Endothelial cell of umbilical vein (primary cell): ENCODE measurements around the gene SH2D6. TPM values are rescaled to one million over a fixed set of nuclear protein-coding genes. Genes with fewer than 3 reads are reported as not detected.

Source experiments
- BruUV-seq: library from RNA; stranded (reverse); fragments of 400-500 nt; replicated peaks from 2 replicates; lab custom pipeline; 2021; lab: Mats Ljungman, UMichigan
- CTCF ChIA-PET: fragments of 300-600, 350-600 bp; sonication (Branson Sonifier 250); formaldehyde crosslinking; loops from one replicate; lab custom pipeline; 2021; ENCODE audit warnings: antibody characterized with exemption, inconsistent platforms; lab: Charles Lee
- POLR2A ChIA-PET: fragments of 300-600, 350-600 bp; sonication (Branson Sonifier 250); formaldehyde crosslinking; loops from one replicate; lab custom pipeline; 2021; ENCODE audit warnings: antibody characterized with exemption, inconsistent platforms; lab: Charles Lee
- DNase-seq: peaks from one replicate; pipeline ENCODE4 v3.0.0-alpha.2; 2011; ENCODE audit warnings: low read depth, low spot score
- FAIRE-seq: peaks from 2 replicates; lab custom pipeline; 2011; peaks lifted over from hg19 to GRCh38; lab: Jason Lieb, UNC
- H2AFZ ChIP-seq: 2 replicates; pipeline ENCODE4 v1.6.0; 2012; ENCODE audit warnings: low read depth, low read length, control low read depth, inconsistent platforms
- H3K27ac ChIP-seq: 2 replicates; pipeline ENCODE4 v1.5.1; 2011; ENCODE audit warnings: low read depth, mild to moderate bottlenecking, control low read depth, low read length, moderate library complexity; ENCODE audit not compliant: insufficient read depth
- H3K27me3 ChIP-seq, 2 experiments: 2 replicates each; pipeline versions ENCODE4 v1.6.0 to v1.6.1; 2011; ENCODE audit warnings: low read length in 2 of 2, mixed read lengths in 1 of 2; ENCODE audit not compliant: control insufficient read depth in 2 of 2, insufficient read depth in 2 of 2
- H3K36me3 ChIP-seq, 2 experiments: 2 replicates in 1 of 2; 3 replicates in 1 of 2; pipeline ENCODE4 v1.5.1; 2011; ENCODE audit warnings: low read length in 2 of 2, mild to moderate bottlenecking in 1 of 2, moderate library complexity in 1 of 2; ENCODE audit not compliant: control insufficient read depth in 2 of 2, insufficient read depth in 2 of 2; ENCODE audit errors: extremely low read depth in 1 of 2
- H3K4me1 ChIP-seq: 3 replicates; pipeline ENCODE4 v1.5.1; 2011; ENCODE audit warnings: mild to moderate bottlenecking, low read length; ENCODE audit not compliant: control insufficient read depth, insufficient read depth; ENCODE audit errors: extremely low read depth
- H3K4me2 ChIP-seq: 2 replicates; pipeline ENCODE4 v1.6.1; 2011; ENCODE audit warnings: low read length, control low read depth, mixed read lengths; ENCODE audit not compliant: insufficient read depth
- H3K4me3 ChIP-seq, 3 experiments: fragments of 200-600 bp in 1 of 3; sonication (generic), shearing (Covaris generic) in 1 of 3; replicated peaks in 1 of 3; 2 replicates each; pipeline ENCODE4 v1.5.1; 2011 to 2016; ENCODE audit warnings: control low read depth in 3 of 3, low read length in 3 of 3, mild to moderate bottlenecking in 2 of 3, inconsistent platforms in 1 of 3, low read depth in 1 of 3, moderate library complexity in 1 of 3; ENCODE audit not compliant: insufficient read depth in 1 of 3
- H3K79me2 ChIP-seq: 2 replicates; pipeline ENCODE4 v1.6.0; 2012; ENCODE audit warnings: low read length, inconsistent platforms; ENCODE audit not compliant: control insufficient read depth, insufficient read depth
- H3K9ac ChIP-seq: replicated peaks from 2 replicates; pipeline ENCODE3; 2011; ENCODE audit warnings: low read length, control low read depth; ENCODE audit not compliant: insufficient read depth; ENCODE audit errors: extremely low read depth
- H3K9me1 ChIP-seq: replicated peaks from 3 replicates; pipeline ENCODE4 v1.6.0; 2011; ENCODE audit warnings: mild to moderate bottlenecking, low read length; ENCODE audit not compliant: control insufficient read depth, insufficient read depth; ENCODE audit errors: extremely low read depth
- H3K9me3 ChIP-seq: replicated peaks from 2 replicates; pipeline ENCODE4 v1.5.1; 2012; ENCODE audit warnings: low read length, inconsistent platforms; ENCODE audit not compliant: control insufficient read depth, insufficient read depth
- H4K20me1 ChIP-seq: replicated peaks from 2 replicates; pipeline ENCODE3; 2011; ENCODE audit warnings: mild to moderate bottlenecking, low read length; ENCODE audit not compliant: control insufficient read depth, insufficient read depth; ENCODE audit errors: extremely low read depth
- EZH2 ChIP-seq: IDR thresholded peaks from 2 replicates; pipeline ENCODE4 v1.6.1; 2012; ENCODE audit warnings: borderline replicate concordance, low read depth, mild to moderate bottlenecking, moderate library complexity, low read length, inconsistent platforms; ENCODE audit not compliant: severe bottlenecking
- FOS ChIP-seq: IDR thresholded peaks from 2 replicates; pipeline ENCODE4 v1.6.1; 2011; ENCODE audit warnings: mild to moderate bottlenecking, low read length, moderate library complexity, borderline replicate concordance; ENCODE audit not compliant: insufficient read depth
- GATA2 ChIP-seq: IDR thresholded peaks from 2 replicates; pipeline ENCODE4 v1.7.0; 2011; ENCODE audit warnings: low read depth, mild to moderate bottlenecking, moderate library complexity, mixed read lengths, low read length; ENCODE audit not compliant: insufficient read length, insufficient read depth
- JUN ChIP-seq: IDR thresholded peaks from 2 replicates; pipeline ENCODE4 v1.6.1; 2011; ENCODE audit warnings: borderline replicate concordance, low read depth; ENCODE audit not compliant: insufficient read length, insufficient read depth
- MYC ChIP-seq: IDR thresholded peaks from one replicate; pipeline ENCODE4 v1.6.1; 2011; ENCODE audit warnings: mild to moderate bottlenecking, low read depth, low read length
- POLR2A ChIP-seq: IDR thresholded peaks from 2 replicates; pipeline ENCODE4 v1.6.1; 2012; ENCODE audit warnings: low read depth, mild to moderate bottlenecking, control low read depth, low read length
- POLR2AphosphoS5 ChIP-seq: IDR thresholded peaks from 2 replicates; pipeline ENCODE4 v1.6.1; 2012; ENCODE audit warnings: low read depth, mild to moderate bottlenecking, control low read depth, low read length, moderate library complexity; ENCODE audit not compliant: insufficient read depth
- dilution Hi-C: fragments of 300-500 bp; cut with MboI; formaldehyde crosslinking; loops from one replicate; pipeline ENCODE4 v1.15.0; 2019; ENCODE audit warnings: low sequenced_read_pairs; ENCODE audit not compliant: extremely low pct_ligation_motif_present
- intact Hi-C: fragments of 100-400 bp; cut with micrococcal nuclease; formaldehyde crosslinking; loops from one replicate; pipeline ENCODE4 v1.10.0; 2022
- polyA plus RNA-seq, 4 experiments: library from polyadenylated mRNA; depleted of rRNA in 3 of 4; stranded (reverse) in 3 of 4; unstranded in 1 of 4; fragments of >200 nt; gene quantifications; 2 replicates each; pipeline versions ENCODE4 v1.2.1 to v1.2.3, GENCODE V29; 2011 to 2012; ENCODE audit warnings: missing spikeins in 1 of 4
- total RNA-seq: library from RNA; stranded (reverse); gene quantifications from 2 replicates; pipeline ENCODE4 v1.2.3, GENCODE V29; 2021
- TF ChIP-seq, protein P1 (sequence below), 2 donors: IDR thresholded peaks; 1 replicate in 1 of 2; 2 replicates in 1 of 2; pipeline ENCODE4 v1.5.1; 2011; ENCODE audit warnings: low read length in 2 of 2, mild to moderate bottlenecking in 2 of 2, moderate library complexity in 2 of 2, control low read depth in 1 of 2, inconsistent platforms in 1 of 2, low read depth in 1 of 2; ENCODE audit not compliant: insufficient read depth in 1 of 2; ENCODE audit errors: extremely low read depth in 1 of 2
- TF ChIP-seq, protein P2 (sequence below): IDR thresholded peaks from 2 replicates; pipeline ENCODE4 v1.6.1; 2011; ENCODE audit not compliant: insufficient read depth, insufficient read length

The SH2D6 gene
- total and polyA plus RNA-seq, 2 donors (not counting 3 experiments of a cell fraction or from before 2014, with no cell fraction given), result 0.53 TPM; not detected in 1

DNA sequence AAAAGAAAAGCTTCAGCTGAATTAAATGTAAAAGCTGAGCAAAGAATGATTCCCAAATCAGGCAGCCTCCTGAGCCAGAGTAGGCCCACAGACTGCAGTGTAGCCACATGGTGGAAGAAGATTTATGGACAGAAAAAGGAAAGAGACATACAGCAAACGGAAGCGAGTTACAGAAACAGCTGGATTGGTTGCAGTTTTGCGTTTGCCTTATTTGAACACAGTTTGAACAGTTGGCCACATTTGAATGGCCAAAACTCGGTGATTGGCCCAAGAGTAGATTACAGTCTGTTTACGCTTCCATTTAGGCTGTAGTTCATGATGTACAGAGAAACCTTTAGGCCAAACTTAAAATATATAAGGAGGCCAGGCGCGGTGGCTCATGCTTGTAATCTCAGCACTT is 35.1 kb downstream of the SH2D6 start:
- TF ChIP-seq, protein P1, sequence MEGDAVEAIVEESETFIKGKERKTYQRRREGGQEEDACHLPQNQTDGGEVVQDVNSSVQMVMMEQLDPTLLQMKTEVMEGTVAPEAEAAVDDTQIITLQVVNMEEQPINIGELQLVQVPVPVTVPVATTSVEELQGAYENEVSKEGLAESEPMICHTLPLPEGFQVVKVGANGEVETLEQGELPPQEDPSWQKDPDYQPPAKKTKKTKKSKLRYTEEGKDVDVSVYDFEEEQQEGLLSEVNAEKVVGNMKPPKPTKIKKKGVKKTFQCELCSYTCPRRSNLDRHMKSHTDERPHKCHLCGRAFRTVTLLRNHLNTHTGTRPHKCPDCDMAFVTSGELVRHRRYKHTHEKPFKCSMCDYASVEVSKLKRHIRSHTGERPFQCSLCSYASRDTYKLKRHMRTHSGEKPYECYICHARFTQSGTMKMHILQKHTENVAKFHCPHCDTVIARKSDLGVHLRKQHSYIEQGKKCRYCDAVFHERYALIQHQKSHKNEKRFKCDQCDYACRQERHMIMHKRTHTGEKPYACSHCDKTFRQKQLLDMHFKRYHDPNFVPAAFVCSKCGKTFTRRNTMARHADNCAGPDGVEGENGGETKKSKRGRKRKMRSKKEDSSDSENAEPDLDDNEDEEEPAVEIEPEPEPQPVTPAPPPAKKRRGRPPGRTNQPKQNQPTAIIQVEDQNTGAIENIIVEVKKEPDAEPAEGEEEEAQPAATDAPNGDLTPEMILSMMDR (IDR thresholded peaks at IDR 0.05; ENCODE audit: extremely low read depth in 1 of 2, insufficient read depth in 1 of 2, low read depth in 1 of 2, low read length in 2 of 2), result no peak
- no peak for TF ChIP-seq POLR2AphosphoS5
- TF ChIP-seq EZH2, result no peak
- no peak for TF ChIP-seq POLR2A
- no peaks in the 10 kb centered on the region for H4K20me1 ChIP-seq
- H3K9ac ChIP-seq, result no peak overlapping the region
- no peaks in the 10 kb centered on the region for H3K27me3 ChIP-seq
- no peaks in the 10 kb centered on the region for H3K9me1 ChIP-seq
- ChIA-PET CTCF (interaction anchor here (0.6 to 1.7 kb wide), 2 partner anchors 12 to 435 kb away, joined by 3 to 4 read pairs; partner anchors contain the start of gene ST3GAL5), POLR2A (no interaction called here)
- H3K4me2 ChIP-seq, result no peak overlapping the region
- no peaks in the 10 kb centered on the region for H3K9me3 ChIP-seq
- no peak for FAIRE-seq
- H3K27ac ChIP-seq, result no peak overlapping the region
- no peak overlapping the region for H2AFZ ChIP-seq
- no peaks in the 10 kb centered on the region for H3K36me3 ChIP-seq
- BruUV-seq, result no TSS peak
- H3K79me2 ChIP-seq, result no peaks in the 10 kb centered on the region
- dilution Hi-C loops, result no loop called here
- intact Hi-C loops, result no loop called here
- H3K4me3 ChIP-seq, result no peak overlapping the region
- no peaks in the 10 kb centered on the region for H3K4me1 ChIP-seq
- DNase-seq, result no peak

DNA sequence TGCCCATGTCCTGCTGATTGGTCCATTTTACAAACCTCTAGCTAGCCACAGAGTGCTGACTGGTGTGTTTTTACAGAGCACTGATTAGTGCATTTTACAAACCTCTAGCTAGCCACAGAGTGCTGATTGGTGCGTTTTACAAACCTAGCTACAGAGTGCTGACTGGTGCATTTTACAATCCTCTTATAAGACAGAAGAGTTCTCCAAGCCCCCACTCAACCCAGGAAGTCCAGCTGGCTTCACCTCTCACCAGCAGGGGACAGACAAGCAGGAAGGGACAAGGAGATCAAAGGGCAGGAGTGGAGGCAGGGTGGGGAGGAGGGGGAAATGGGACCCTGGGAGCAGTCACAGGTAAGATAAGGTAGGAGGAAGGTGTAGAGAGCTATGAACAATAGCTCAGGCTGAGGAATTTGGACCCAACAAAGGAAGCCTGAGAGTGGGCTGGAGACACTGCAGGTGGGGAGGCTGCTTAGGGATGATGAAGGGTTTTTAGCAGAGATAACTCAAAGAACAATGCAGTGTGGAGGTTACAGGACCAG is 37.1 kb downstream of the SH2D6 start:
- no peaks in the 10 kb centered on the region for H3K79me2 ChIP-seq
- H3K9ac ChIP-seq, result no peak overlapping the region
- no peaks in the 10 kb centered on the region for H4K20me1 ChIP-seq
- H3K36me3 ChIP-seq, result no peaks in the 10 kb centered on the region
- no peaks in the 10 kb centered on the region for H3K9me3 ChIP-seq
- no peaks in the 10 kb centered on the region for H3K27me3 ChIP-seq
- no peak overlapping the region for H2AFZ ChIP-seq
- no peak for TF ChIP-seq GATA2
- no peak for TF ChIP-seq MYC
- TF ChIP-seq FOS, result no peak
- TF ChIP-seq, protein P1 (IDR thresholded peaks at IDR 0.05; ENCODE audit: extremely low read depth in 1 of 2, insufficient read depth in 1 of 2, low read depth in 1 of 2, low read length in 2 of 2), result no peak
- TF ChIP-seq EZH2, result no peak
- TF ChIP-seq, protein P2, sequence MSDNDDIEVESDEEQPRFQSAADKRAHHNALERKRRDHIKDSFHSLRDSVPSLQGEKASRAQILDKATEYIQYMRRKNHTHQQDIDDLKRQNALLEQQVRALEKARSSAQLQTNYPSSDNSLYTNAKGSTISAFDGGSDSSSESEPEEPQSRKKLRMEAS, result no peak
- TF ChIP-seq POLR2AphosphoS5, result no peak
- no peak for TF ChIP-seq POLR2A
- TF ChIP-seq JUN, result no peak
- BruUV-seq, result no TSS peak
- no peaks in the 10 kb centered on the region for H3K4me1 ChIP-seq
- ChIA-PET CTCF (interaction anchor here (1.0 to 1.2 kb wide), 2 partner anchors 31 to 83 kb away, joined by 3 read pairs; partner anchors contain the start of gene MAT2A), POLR2A (interaction anchor here (1.2 kb wide), 1 partner anchor 83 kb away, joined by 6 read pairs; the partner anchor contains the start of gene MAT2A)
- H3K4me2 ChIP-seq, result no peak overlapping the region
- no peak overlapping the region for H3K27ac ChIP-seq
- dilution Hi-C loops (no loop called here), intact Hi-C loops (no loop called here)
- H3K4me3 ChIP-seq, result no peak overlapping the region
- no peak for DNase-seq
- no peak for FAIRE-seq
- no peaks in the 10 kb centered on the region for H3K9me1 ChIP-seq
